ENCODE measurements around the gene MAK.

The MAK gene

DNA sequence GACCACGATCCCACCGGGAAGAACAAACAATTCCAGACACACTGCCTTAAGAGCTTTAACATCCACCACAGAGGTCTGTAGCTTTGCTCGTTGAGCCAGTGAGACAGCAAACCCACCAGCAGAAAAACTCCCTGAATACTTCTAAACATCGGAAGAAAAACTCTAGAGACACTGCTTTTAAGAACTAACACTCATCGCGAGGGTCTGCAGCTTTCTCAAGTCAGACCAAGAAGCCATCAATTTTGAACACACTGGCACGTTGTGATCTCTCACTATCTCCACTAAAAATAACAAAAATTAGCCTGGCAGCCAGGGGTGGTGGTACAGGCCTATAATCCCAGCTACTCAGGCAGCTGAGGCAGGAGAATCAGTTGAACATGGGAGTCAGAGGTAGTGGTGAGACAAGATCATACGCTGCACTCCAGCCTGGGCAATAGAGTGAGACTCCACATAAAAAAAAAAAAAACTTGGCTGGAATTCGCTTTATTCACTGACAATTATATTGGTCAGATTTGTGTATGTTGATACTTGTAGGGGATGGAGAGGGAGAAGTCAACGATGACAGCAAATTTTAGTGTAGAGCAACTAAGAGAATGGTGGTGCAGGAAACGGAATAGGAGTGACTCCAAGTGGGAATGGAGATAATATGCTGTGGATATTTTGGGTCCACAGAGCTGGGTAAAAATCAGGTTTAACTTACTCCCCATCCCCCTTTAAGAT, 116.3 kb downstream of the MAK start:
- no peak for DNase-seq

- DNase-seq, result peak; percentile 21 to 26
Observed at GRCh38 chr6:10720960-10721849, 117.1 kb downstream of the MAK start.

DNA sequence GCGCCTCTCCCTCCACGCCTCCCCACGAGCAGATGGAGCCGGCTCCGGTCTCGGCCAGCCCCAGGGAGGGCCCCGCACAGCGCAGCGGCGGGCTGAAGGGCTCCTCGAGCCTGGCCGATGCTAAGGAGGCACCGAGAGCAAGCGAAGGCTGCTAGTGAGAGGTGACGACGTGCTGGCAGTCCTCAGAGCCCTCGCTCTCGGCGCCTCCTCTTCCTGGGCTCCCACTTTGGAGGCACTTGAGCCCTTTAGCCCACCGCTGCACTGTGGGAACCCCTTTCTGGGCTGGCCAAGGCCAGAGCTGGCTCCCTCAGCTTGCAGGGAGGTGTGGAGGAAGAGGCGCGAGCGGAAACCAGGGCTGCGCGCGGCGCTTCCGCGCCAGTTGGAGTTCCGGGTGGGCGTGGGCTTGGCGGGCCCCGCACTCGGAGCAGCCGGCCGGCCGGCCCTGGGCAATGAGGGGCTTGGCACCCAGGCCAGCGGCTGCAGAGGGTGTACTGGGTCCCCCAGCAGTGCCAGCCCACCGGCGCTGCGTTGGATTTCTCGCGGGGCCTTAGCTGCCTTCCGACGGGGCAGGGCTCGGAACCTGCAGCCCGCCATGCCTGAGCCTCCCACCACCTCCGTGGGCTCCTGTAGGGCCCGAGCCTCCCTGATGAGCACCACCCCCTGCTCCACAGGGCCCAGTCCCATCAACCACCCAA, 117.9 kb downstream of the MAK start:
- peak; percentile 51 to 60 for DNase-seq

DNA sequence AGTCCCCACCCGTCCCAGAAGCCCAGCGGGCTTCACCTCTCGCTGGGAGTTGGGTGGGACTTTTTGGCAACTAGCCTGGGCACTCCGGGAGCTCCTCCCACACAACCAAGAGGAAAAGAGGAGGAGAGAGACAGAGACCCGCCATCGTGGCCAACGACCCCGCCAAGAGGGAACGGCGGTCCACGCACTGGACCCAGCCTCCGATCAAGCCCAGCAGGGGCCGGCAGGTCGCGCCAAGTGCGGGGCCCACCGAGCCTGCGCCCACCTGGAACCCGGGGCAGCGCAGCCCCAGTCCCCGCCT, 118.4 kb downstream of the MAK start:
- DNase-seq, result no peak

- DNase-seq, result peak; percentile 61 to 66
Observed at GRCh38 chr6:10719296-10719963, 118.9 kb downstream of the MAK start.

DNA sequence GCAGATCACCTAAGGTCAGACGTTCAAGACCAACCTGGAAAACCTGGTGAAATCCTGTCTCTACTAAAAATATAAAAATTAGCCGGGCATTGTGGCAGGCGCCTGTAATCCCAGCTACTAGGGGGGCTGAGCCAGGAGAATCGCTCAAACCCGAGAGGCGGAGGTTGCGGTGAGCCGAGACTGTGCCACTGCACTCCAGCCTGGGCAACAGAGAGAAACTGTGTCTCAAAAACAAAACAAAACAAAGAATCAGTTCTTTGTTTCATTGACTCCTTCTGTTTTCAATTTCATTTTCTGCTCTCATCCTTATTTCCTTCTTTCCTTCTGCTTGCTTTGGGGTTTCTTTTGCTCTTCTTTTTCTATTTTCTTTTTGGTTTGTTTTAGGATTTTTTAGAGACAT, 124.4 kb downstream of the MAK start:
- DNase-seq, result no peak

All from CD4-positive, alpha-beta T cell treated with Interleukin-1 beta for 1 hour (primary cell).